OCI-LY3 (cell line): ENCODE results near the gene CTAG1A.

Experiments used
- EZH2phosphoT487 ChIP-seq: fragments of 200-600 bp; shearing (Covaris generic); IDR thresholded peaks from 2 replicates; pipeline ENCODE4 v1.6.1; 2018; ENCODE audit warnings: antibody characterized with exemption, mixed run types, low read depth
- TF ChIP-seq, protein P1 (sequence below): fragments of 200-600, 300-600 bp; sonication (generic); IDR thresholded peaks from 2 replicates; pipeline ENCODE4 v1.5.1; 2014; ENCODE audit warnings: antibody characterized with exemption, low read length, low read depth

DNA sequence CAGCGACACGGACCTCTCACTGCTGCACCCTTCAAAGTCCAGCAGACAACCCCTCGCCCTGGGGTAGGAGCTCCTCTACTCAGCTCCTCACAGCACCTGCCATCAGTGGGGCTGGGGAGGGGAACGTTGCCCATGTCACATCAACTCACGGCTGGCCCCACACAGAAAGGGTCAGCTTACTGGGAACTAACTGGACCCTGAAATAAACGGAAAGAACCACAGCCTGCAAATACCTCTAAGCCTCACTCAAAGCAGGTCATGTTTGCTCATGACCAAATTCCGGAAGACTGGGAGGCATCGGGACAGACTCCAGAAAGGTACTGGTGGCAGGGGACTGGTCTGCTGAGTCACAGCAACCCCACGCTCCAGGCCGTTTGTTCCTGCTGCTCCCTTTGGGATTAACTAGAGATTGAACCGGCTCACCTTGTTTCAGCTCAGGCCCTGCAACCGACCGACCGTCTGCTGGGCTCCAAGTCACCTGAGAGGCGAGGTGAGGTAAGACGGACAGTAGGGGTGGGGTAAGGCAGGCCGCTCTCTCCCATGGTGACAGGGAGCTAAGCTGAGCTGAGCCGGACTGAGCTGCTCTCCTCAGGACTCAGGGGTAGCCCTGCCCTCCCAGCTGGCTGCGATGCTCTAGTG, 43.9 kb upstream of the CTAG1A start:
- TF ChIP-seq, protein P1, sequence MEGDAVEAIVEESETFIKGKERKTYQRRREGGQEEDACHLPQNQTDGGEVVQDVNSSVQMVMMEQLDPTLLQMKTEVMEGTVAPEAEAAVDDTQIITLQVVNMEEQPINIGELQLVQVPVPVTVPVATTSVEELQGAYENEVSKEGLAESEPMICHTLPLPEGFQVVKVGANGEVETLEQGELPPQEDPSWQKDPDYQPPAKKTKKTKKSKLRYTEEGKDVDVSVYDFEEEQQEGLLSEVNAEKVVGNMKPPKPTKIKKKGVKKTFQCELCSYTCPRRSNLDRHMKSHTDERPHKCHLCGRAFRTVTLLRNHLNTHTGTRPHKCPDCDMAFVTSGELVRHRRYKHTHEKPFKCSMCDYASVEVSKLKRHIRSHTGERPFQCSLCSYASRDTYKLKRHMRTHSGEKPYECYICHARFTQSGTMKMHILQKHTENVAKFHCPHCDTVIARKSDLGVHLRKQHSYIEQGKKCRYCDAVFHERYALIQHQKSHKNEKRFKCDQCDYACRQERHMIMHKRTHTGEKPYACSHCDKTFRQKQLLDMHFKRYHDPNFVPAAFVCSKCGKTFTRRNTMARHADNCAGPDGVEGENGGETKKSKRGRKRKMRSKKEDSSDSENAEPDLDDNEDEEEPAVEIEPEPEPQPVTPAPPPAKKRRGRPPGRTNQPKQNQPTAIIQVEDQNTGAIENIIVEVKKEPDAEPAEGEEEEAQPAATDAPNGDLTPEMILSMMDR: no peak
- TF ChIP-seq EZH2phosphoT487: no peak
